Stimulated activated CD8-positive, alpha-beta memory T cell treated with anti-CD3 and anti-CD28 coated beads, Interleukin-15, amount 100 ng/mL, for 4 hours (primary cell): ENCODE measurements around the gene MSH3.
"Not testable (repeated sequence)": the region's sequence is repeated elsewhere in the genome, so short reads cannot be mapped to it uniquely, and the experiment has no call there.

ENCODE experiments used
- DNase-seq, 2 donors: peaks; one replicate each; pipeline ENCODE4 v3.0.0-alpha.2; 2020; ENCODE audit warnings: low read depth in 2 of 2

The MSH3 gene

GRCh38 chr5:80796846-80797245, 142.4 kb downstream of the MSH3 start:
- DNase-seq: no peak

GRCh38 chr5:80797428-80798024, 143.1 kb downstream of the MSH3 start:
- DNase-seq: no peak

GRCh38 chr5:80798166-80798565, 143.7 kb downstream of the MSH3 start:
- DNase-seq: no peak

DNA sequence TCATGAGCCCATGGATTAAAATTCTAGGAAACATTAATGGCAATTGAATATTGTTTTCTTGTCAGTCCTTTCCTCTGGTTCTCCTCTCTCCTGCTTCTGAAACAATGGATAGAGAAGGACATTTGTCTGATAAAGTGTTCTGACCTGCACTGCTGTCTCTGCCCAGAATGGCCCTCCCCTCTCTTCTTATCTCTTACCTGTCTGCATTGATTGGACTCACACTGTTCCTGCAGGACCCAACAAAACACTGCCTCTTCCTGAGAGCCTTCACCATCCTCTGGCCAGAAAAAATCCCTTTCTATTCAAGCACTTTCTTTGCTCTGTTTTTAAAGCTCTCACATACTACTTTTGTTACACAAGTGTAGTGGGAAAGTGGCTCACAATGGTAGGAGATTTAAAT, 144.2 kb downstream of the MSH3 start:
- no peak for DNase-seq

- DNase-seq: no peak
Measured at GRCh38 chr5:80799041-80799440, 144.6 kb downstream of the MSH3 start.

DNA sequence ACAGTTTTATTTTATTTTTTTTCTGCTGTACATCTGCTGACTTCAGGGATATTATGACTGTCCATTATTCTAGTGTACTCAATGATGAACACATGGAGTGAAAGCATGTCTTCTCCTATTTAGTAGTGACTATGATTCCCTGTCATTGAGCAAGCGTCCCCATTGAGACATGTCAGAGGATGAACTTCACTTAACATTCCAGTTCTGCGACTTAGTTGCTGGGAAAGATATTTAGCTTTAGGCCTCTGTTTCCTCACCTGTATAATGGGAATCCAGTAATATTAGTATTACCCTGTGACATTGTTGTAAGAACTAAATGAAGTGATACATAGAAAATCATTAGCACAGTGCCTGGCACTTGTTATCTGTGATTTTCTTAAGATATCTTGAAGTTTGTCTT, 145.1 kb downstream of the MSH3 start:
- DNase-seq: no peak

GRCh38 chr5:80804332-80804731, 149.9 kb downstream of the MSH3 start:
- no peak for DNase-seq

DNA sequence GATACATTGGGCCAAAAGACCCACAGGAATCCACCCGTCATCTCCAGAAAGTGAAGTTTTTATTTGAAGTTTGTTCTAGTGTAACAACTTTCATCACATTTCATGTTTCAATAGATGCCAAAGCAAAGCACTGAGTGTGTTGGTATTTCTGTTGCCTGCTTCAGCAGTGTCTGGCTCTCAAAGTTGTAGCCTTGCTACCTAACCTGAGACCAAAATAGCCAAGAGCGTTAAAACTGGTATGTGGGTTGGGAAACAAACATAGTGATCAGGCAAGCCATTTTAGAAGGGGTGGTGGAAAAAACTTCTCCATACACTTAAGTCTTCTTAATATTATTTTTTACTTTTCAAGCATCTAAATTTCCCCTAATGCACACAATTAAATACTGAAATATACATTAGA, 150.6 kb downstream of the MSH3 start:
- DNase-seq: no peak

DNA sequence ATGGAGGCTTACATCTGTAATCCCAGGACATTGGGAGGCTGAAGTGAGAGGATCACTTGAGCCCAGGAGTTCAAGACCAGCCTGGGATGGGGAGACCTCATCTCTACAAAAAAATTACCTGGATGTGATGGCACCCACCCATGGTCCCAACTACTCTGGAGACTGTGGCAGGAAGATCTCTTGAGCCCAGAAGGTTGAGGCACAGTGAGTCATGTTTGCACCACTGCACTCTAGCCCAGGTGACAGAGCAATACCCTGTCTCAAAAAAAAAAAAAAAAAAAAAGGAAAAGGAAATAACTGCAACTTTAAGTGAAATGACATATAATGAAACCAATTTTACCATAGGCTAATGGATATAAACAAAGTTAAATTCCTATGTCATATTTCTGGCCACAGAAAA, 152.5 kb downstream of the MSH3 start:
- no peak for DNase-seq

DNA sequence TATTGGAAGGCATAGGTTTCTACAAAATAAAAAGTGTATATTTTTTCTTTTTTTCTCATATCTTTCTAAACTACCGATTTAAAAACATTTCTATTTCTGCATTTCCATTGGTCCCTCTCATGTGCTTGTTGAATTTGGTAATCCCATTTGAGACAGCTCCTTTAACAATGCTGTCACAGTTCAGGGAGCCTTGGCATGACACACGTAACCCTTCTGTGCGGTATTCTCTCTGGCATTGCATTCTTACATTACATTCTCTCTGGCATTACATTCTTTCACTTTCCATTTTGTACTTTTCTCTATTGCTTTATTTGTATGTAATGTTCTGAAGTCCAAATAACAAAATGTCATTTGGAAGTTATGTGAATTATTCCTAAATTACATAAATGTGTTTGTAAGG, 155.0 kb downstream of the MSH3 start:
- no peak for DNase-seq

- no peak for DNase-seq
Measured at GRCh38 chr5:80810425-80810824, 156.0 kb downstream of the MSH3 start.

GRCh38 chr5:80816590-80816989, 162.1 kb downstream of the MSH3 start:
- DNase-seq: no peak

DNA sequence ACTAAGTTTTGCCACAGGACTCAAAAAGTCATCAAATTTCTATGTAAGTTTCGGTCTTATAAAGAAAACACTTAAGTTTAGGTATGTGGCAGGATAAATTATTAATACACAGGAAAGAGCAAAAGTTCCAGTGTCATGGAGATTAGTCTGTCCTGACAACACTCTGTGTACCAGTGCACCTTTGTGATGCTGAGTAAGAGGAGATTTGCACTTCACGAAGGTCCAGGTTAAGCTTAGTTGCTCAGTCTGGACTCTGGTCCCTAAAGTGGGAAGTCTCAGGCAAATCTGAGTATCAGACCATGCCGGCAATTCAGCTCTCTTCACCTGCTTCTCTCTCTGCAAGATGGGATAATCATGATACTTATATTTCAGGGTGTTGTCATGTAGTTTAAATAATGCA, 166.2 kb downstream of the MSH3 start:
- DNase-seq: no peak

- no peak for DNase-seq
Measured at GRCh38 chr5:80822640-80823039, 168.2 kb downstream of the MSH3 start.

DNA sequence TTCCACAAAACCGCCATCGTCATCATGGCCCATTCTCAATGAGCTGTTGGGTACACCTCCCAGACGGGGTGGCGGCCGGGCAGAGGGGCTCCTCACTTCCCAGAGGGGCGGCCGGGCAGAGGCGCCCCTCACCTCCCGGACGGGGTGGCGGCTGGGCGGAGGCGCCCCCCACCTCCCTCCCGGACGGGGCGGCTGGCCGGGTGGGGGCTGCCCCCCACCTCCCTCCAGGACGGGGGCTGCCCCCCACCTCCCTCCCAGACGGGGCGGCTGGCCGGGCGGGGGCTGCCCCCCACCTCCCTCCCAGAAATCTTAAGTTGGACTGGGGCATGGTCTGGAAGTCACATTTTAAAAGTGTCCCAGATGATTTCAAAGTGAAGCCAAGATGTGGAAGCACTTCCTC, 169.7 kb downstream of the MSH3 start:
- not testable (repeated sequence) for DNase-seq

DNA sequence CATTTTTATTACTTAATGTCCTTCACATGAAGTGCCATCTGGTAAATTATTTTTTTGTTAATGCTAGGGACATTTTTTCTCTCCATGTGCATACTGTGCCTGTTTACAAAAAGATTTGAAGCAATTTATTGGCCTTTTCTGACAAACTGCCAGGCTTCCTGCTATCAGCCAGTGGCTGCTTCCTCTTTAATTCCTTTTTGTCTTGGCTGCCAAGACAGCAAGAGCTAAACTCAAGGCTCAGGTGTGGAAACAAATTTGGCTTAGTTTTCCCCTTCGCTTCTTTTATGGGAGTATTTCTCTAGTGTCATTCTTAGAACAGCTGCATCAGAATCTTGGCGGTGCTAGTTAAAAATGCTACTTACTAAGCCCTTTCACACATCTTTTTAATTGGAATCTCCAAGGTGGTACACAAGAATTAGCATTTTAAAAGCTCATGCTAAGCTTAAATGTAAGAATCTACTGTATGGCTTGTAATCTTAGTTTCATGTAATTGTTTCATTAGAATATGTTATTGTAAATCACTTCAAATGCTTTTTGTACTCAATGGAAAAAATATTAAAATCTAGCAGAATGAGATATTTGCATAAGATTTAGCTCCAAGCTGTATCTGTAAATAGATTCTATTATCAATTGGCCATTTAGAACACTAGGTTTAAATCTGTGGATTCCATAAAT, 171.5 kb downstream of the MSH3 start:
- no peak for DNase-seq

GRCh38 chr5:80834710-80835109, 180.3 kb downstream of the MSH3 start:
- DNase-seq: no peak

- DNase-seq: no peak
Measured at GRCh38 chr5:80835128-80835527, 180.7 kb downstream of the MSH3 start.

- DNase-seq: no peak
Measured at GRCh38 chr5:80837679-80838078, 183.2 kb downstream of the MSH3 start.

GRCh38 chr5:80841026-80841797, 186.8 kb downstream of the MSH3 start:
- not testable (repeated sequence) for DNase-seq

- DNase-seq: not testable (repeated sequence)
Measured at GRCh38 chr5:80846422-80846821, 192.0 kb downstream of the MSH3 start.

DNA sequence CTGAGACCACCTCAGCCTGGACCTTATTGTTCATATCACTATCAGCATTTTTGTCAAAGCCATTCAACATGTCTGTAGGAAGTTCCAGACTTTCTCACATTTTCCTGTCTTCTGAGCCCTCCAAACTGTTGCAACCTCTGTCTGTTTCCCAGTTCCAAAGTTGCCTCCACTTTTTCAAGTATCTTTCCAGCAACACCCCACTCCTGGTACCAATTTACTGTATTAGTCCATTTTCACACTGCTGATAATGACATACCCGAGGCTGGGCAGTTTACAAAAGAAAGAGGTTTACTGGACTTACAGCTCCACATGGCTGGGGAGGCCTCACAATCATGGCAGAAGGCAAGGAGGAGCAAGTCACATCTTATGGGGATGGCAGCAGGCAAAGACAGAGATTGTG, 195.7 kb downstream of the MSH3 start:
- not testable (repeated sequence) for DNase-seq
